Esophagus (tissue), 2 donors: ENCODE measurements around the gene ATG16L2. TPM values are rescaled to one million over a fixed set of nuclear protein-coding genes. Genes with fewer than 3 reads are reported as not detected.
"Not testable (repeated sequence)": the region's sequence is repeated elsewhere in the genome, so short reads cannot be mapped to it uniquely, and the experiment has no call there.

ENCODE experiments used
- H3K27ac ChIP-seq, 2 donors: one replicate each; pipeline ENCODE4 v1.5.1; 2013; ENCODE audit warnings: low read depth in 2 of 2, mild to moderate bottlenecking in 2 of 2, inconsistent platforms in 1 of 2, low read length in 1 of 2, moderate library complexity in 1 of 2
- H3K27me3 ChIP-seq, 2 donors: one replicate each; pipeline ENCODE4 v1.6.1; 2013; ENCODE audit warnings: low read length in 2 of 2, control low read depth in 1 of 2, mild to moderate bottlenecking in 1 of 2; ENCODE audit not compliant: insufficient read depth in 2 of 2, control insufficient read depth in 1 of 2
- H3K36me3 ChIP-seq, 2 donors: one replicate each; pipeline ENCODE4 v1.6.1; 2013; ENCODE audit warnings: low read length in 1 of 2; ENCODE audit not compliant: control insufficient read depth in 2 of 2, insufficient read depth in 2 of 2
- H3K4me1 ChIP-seq, 2 donors: one replicate each; pipeline ENCODE4 v1.6.1; 2013; ENCODE audit warnings: low read length in 1 of 2; ENCODE audit not compliant: control insufficient read depth in 2 of 2, insufficient read depth in 2 of 2
- H3K4me3 ChIP-seq, 2 donors: one replicate each; pipeline ENCODE4 v1.5.1; 2013; ENCODE audit warnings: low read length in 2 of 2, mild to moderate bottlenecking in 2 of 2, low read depth in 1 of 2, moderate library complexity in 1 of 2
- H3K9me3 ChIP-seq, 2 donors: one replicate each; pipeline ENCODE4 v1.6.1; 2013; ENCODE audit warnings: mild to moderate bottlenecking in 2 of 2, low read depth in 1 of 2, low read length in 1 of 2, moderate library complexity in 1 of 2; ENCODE audit not compliant: control insufficient read depth in 2 of 2, insufficient read depth in 1 of 2
- WGBS, 2 donors: extraction: QIAGEN DNeasy Blood & Tissue Kit; methylation state at CpG; one replicate each; pipeline ENCODE4 v1.1.7; 2013; 5-methylcytosine and 5-hydroxymethylcytosine counted together
- polyA plus RNA-seq, 2 donors: library from polyadenylated mRNA; stranded (reverse); fragments of 200-250 nt; gene quantifications; one replicate each; pipeline ENCODE4 v1.2.3, GENCODE V29; 2013
- donor health status: healthy with polysubstance abuse.
- donor health status: Bipolar disorder and iron deficiency.

The ATG16L2 gene
- polyA plus RNA-seq, 2 donors, result 27.4 to 85.3 TPM

DNA sequence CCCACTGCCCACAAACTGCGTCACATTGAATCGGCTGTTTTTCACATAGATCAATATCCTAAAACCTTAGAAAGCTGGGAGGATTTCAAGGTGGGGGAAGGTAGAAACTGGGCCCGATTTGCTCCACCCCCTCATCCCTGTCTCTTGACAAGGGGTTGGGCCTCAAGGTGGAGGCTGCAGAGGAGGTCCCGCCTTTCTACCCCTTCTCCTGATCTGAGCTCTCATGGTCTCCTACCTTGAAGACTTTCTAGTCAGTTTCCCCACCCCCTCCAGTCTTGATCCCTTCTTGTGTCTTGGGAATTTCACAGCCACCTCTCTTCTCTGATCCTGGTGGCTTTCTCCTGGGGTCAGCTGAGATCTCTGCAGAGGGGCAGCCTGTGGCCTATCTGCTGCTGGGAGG lies 15.8 kb upstream of the ATG16L2 start:
- Histone ChIP-seq H3K27me3 (no peaks in the 10 kb centered on the region), H3K9me3 (no peaks in the 10 kb centered on the region), H3K4me3 (no peak overlapping the region), H3K36me3 (no peaks in the 10 kb centered on the region), H3K27ac (no peak overlapping the region), H3K4me1 (no peaks in the 10 kb centered on the region)
- 65 to 77% methylated on average over 4 of the region's 4 CpGs for WGBS, 2 donors

DNA sequence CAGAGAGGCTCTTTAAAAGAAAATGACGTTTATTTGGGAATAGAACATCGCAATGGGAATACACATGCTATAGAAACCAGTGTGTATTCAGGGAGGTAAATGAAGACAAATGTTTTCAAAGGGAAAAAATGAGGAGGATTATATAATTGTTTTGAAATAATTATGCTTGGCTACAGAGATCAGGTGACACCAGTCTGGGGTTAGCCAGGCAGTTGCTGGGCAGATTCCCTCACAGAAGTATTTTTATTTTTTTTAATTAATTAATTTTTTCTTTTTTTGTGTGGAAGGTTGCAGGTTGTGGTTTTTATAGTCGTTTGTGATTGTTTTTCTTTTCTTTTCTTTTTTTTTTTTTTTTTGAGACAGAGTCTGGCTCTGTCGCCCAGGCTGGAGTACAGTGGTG lies 14.8 kb upstream of the ATG16L2 start:
- WGBS, 2 donors, result 56 to 60% methylated on average over 4 of the region's 4 CpGs
- Histone ChIP-seq H3K27ac (no peak overlapping the region), H3K36me3 (no peaks in the 10 kb centered on the region), H3K4me3 (no peak overlapping the region), H3K9me3 (no peaks in the 10 kb centered on the region), H3K27me3 (no peaks in the 10 kb centered on the region), H3K4me1 (no peaks in the 10 kb centered on the region)

DNA sequence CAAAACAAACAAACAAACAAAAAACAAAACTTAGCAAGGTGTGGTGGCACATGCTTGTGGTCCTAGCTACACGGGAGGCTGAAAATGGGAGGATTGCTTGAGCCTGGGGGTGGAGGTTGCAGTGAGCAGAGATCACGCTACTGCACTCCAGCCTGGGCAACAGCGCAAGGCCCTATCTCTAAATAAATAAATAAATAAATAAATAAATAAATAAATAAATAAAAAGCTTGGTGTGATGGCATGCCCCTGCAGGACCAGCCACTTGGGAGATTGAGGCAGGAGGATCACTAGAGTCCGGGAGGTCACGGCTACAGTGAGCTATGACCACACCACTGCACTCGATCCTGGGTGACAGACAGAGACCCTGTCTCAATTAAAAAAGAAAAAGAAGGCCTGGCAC lies 11.4 kb upstream of the ATG16L2 start:
- H3K9me3 ChIP-seq, result no peaks in the 10 kb centered on the region
- no peaks in the 10 kb centered on the region for H3K27me3 ChIP-seq
- H3K4me3 ChIP-seq, result no peak overlapping the region
- no peaks in the 10 kb centered on the region for H3K4me1 ChIP-seq
- H3K36me3 ChIP-seq, result no peaks in the 10 kb centered on the region
- 88 to 91% methylated on average over 5 to 6 of the region's 6 CpGs for WGBS, 2 donors
- no peak overlapping the region for H3K27ac ChIP-seq

DNA sequence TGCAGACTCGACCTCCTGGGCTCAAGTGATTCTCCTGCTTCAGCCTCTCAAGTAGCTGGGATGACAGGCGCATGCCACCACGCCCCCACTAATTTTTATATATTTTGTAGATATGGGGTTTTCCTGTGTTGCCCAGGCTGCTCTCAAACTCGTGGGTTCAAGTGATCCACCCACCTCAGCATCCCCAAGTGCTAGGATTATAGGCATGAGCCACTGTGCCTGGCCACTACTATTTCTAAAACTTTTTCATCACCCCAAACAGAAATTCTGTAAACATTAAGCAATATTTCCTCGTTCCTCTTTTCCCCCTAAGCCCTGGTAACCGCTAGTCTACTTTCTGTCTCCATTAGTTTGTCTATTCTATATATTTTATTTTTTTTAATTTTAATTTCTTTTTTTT lies 9.0 kb upstream of the ATG16L2 start:
- Histone ChIP-seq H3K9me3 (no peaks in the 10 kb centered on the region), H3K4me1 (no peaks in the 10 kb centered on the region), H3K27me3 (no peaks in the 10 kb centered on the region), H3K36me3 (peaks cover 0 to 3% of the 10 kb centered on the region in 2 donors), H3K4me3 (no peak overlapping the region), H3K27ac (no peak overlapping the region)
- WGBS, 2 donors, result 87 to 90% methylated on average over 6 of the region's 6 CpGs

DNA sequence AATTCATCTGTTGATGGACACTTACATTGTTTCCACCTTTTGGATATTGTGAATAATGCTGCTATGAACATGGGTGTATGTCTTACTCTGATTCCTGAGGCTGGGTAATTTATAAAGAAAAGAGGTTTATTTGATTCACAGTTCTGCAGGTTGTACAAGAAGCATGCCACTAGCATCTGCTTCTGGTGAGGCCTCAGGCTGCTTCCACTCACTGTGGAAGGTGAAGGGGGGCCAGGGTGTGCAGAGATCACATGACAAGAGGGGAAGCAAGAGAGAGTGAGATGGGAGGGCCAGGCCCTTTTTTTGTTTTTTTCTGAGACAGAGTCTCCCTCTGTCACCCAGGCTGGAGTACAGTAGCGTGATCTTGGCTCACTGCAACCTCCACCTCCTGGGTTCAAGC lies 7.8 kb upstream of the ATG16L2 start:
- 75 to 88% methylated on average over 1 of the region's 1 CpG for WGBS, 2 donors
- H3K27me3 ChIP-seq, H3K36me3 ChIP-seq, H3K4me3 ChIP-seq, H3K9me3 ChIP-seq, H3K27ac ChIP-seq, H3K4me1 ChIP-seq: not testable (repeated sequence)

DNA sequence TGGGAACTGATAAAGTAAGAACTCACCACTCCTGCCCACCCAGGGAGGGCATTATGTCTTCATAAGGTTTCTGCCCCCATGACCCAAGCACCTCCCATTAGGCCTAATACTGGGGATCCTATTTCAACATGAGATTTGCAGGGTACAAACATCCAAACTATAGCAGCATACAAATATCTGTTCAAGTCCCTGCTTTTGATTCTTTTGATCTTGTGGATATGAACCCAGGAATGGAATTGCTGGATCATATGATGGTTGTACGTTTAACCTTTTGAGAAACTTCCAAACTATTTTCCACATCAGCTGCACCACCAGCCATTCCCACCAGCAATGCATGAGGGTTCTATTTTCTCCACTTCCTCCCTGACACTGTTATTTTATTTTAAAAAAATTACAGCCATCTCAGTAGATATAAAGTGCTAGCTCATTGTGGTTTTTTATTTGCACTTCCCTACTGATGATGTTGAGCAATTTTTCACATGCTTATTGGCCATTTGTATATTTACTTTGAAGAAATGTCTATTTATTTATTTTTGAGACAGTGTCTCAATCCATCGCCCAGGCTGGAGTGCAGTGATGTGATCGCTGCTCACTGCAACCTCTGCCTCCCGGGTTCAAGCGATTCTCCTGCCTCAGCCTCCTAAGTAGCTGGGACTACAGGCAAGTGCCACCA lies 7.1 kb upstream of the ATG16L2 start:
- no peaks in the 10 kb centered on the region for H3K27me3 ChIP-seq
- WGBS, 2 donors, result 73 to 77% methylated on average over 5 of the region's 5 CpGs

DNA sequence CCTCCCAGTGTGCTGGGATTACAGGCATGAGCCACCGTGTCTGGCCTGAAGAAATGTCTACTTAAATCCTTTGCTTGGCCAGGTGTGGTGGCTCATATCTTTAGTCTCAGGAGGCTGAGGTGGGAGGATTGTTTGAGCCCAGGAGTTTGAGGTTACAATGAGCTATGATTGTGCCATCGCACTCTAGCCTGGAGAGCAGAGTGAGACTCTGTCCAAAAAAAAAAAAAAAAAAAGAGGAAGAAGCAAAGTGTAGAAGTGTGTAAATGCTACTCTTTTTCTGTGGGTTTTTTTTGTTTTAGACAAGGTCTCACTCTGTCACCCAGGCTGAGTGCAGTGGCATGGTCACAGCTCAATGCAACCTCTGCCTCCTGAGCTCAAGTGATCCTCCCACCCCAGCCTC lies 6.4 kb upstream of the ATG16L2 start:
- Histone ChIP-seq H3K4me3 (no peak overlapping the region), H3K27ac (no peak overlapping the region)
- 78 to 80% methylated on average over 2 of the region's 2 CpGs for WGBS, 2 donors

More for the DNA sequence above, 7.1 kb upstream of the ATG16L2 start:
- no peak overlapping the region for H3K27ac ChIP-seq
- H3K4me3 ChIP-seq, result no peak overlapping the region
- no peaks in the 10 kb centered on the region for H3K4me1 ChIP-seq
- H3K36me3 ChIP-seq, result peaks cover 0 to 3% of the 10 kb centered on the region in 2 donors
- no peaks in the 10 kb centered on the region for H3K9me3 ChIP-seq

DNA sequence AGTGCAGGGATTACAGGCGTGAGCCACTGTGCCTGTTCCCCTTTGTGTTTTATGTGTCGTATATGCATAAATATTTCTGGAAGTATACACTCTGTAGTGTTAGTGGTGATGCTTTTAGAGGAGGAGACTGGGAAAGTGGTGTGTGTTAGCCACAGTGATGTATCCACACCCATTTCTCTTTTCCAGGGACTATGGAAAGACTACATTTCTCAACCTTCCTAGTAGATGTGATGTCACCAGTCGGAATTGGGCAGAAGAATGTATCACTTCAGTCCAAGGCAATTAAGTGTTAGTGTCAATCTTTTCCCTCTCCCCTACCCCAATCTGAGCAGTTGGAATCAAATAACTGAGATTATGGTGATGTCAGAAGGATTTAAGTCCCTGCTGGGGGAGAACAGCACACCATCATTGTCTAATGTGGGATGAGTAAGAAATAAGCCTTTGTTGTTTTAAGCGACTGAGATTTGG lies 5.8 kb upstream of the ATG16L2 start:
- H3K27ac ChIP-seq, result no peak overlapping the region
- H3K4me1 ChIP-seq, result peaks cover 5 to 10% of the 10 kb centered on the region in 2 donors
- H3K4me3 ChIP-seq, result no peak overlapping the region
- H3K27me3 ChIP-seq, result no peaks in the 10 kb centered on the region
- H3K9me3 ChIP-seq, result no peaks in the 10 kb centered on the region
- H3K36me3 ChIP-seq, result peaks cover 0 to 3% of the 10 kb centered on the region in 2 donors
- WGBS, 2 donors, result 84% methylated on average over 4 of the region's 4 CpGs

More for the DNA sequence above, 6.4 kb upstream of the ATG16L2 start:
- no peaks in the 10 kb centered on the region for H3K27me3 ChIP-seq
- H3K4me1 ChIP-seq, result peaks cover 4% of the 10 kb centered on the region in 2 donors
- no peaks in the 10 kb centered on the region for H3K9me3 ChIP-seq
- H3K36me3 ChIP-seq, result peaks cover 0 to 3% of the 10 kb centered on the region in 2 donors

DNA sequence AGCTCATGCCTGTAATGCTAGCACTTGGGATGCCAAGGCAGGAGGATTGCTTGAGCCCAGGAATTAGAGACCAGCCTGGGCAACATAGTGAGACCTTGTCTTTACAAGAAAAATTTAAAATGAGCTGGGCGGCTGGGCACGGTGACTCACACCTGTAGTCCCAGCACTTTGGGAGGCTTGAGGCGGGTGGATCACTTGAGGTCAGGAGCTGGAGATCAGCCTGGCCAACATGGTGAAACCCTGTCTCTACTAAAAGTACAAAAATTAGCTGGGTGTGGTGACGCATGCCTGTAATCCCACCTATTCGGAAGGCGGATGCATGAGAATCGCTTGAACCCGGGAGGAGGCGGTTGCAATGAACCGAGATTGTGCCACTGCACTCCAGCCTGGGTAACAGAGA lies 2.5 kb upstream of the ATG16L2 start:
- not testable (repeated sequence) for H3K27ac ChIP-seq, H3K4me3 ChIP-seq, H3K9me3 ChIP-seq, H3K27me3 ChIP-seq, H3K36me3 ChIP-seq
- 90 to 92% methylated on average over 10 of the region's 10 CpGs for WGBS, 2 donors
- H3K4me1 ChIP-seq, result peaks cover 5 to 19% of the 10 kb centered on the region in 2 donors

DNA sequence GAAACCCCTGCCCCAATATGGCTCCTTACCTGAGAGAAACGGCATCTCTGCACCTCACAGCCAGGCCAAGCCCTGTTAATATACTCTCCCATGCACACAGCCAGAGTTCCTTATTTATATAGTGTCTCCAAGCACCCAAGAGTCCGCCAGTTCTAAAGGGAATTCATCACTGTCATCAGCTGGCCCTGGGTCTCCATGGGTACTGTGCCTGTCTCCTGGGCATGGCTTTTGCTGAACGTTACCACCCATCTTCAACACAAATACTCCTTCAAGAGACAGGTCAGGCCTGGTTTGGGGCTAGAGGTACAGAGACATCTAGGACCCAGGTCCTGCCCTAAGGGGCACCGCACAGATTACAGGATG lies 1.6 kb upstream of the ATG16L2 start:
- Histone ChIP-seq H3K9me3 (no peaks in the 10 kb centered on the region), H3K36me3 (peaks cover 0 to 8% of the 10 kb centered on the region in 2 donors), H3K27ac (peak overlapping the region; percentile 89 to 95), H3K27me3 (no peaks in the 10 kb centered on the region), H3K4me1 (peaks cover 5 to 19% of the 10 kb centered on the region in 2 donors), H3K4me3 (peak overlapping the region in 1 of 2 donors; percentile 79)
- WGBS, 2 donors, result 24 to 33% methylated on average over 4 of the region's 4 CpGs
